NCI-H2196 treated with DMSO at 0.1 percent for 48 hours (cell line): ENCODE data around the gene DLG1.
"Not testable (repeated sequence)": the region's sequence is repeated elsewhere in the genome, so short reads cannot be mapped to it uniquely, and the experiment has no call there.

Experiments
- DNase-seq: peaks from one replicate; lab custom pipeline; 2025; ENCODE audit not compliant: unreplicated experiment; lab: John Stamatoyannopoulos, UW

The DLG1 gene

GRCh38 chr3:197292083-197292646, 6.2 kb downstream of the DLG1 start:
- DNase-seq, result no peak

DNA sequence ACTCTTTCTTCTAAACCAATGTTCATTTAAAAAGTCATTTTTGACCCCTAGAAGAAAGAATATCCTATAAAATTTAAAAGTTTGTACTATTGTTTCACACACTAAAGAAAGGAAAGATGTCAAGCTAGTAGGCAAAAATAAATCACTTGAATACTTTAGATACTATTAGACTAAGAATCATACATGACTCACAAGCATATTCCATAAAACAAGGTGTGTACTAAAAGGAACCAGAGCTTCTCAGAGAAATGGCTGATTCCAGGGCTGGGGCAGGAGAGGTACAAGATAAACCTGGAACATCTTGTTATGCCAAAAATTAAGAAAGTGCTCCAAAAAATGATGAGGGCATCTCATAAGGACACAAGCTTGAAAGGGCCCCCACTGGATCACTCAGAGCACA, 8.7 kb downstream of the DLG1 start:
- DNase-seq, result no peak

GRCh38 chr3:197286678-197287077, 11.7 kb downstream of the DLG1 start:
- no peak for DNase-seq

DNA sequence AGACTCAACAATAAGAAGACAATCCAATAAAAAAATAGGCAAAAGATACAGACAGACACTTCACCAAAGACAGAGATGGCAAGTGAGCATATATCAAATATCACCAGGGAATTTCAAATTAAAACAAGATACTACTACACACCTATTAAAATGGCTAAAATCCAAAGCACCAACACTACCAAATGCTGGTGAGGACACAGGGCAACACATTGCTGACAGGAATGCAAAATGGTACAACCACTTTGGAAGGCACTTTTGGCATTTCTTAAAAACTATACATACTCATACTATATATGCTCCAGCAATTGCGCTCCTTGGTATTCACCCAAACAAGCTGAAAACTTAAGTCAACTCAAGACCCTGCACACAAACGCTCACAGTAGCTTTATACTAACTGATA, 12.9 kb downstream of the DLG1 start:
- DNase-seq, result no peak

DNA sequence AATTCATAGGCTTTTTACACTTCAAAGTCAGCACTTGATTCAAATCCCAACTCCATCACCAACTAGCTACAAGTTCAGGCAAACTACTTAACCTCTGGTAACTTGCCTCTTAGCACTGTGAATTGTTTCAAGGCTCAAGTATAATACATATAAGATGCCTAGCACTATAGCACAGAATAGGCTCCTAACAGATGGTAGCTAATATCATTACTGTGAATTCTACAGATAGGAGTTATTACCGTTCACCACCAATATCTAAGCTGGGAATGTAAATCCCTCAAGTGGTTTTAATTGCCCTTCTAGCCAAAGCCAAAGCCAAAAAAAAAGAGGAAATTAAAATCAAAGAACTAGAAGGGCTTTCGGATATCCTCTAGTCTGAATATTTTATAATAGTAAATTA, 15.4 kb downstream of the DLG1 start:
- no peak for DNase-seq

DNA sequence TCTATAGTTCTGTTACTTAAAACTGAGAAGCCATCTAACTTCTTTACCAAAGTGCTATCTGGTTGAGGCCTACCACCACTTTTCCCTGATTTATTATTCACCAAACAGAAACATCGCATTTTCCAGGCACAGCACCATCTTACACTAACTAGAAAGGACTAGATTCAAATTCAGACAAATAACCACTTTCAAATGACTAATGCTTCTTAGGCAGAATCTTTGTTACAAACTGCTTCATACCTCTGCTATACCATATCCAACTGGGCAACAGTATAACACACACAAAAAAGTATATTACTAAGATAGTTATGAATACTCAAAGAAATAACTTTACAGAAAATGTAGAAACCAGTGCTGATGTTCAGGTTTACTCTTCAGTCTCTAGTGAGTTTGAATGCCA, 16.6 kb downstream of the DLG1 start:
- no peak for DNase-seq

DNA sequence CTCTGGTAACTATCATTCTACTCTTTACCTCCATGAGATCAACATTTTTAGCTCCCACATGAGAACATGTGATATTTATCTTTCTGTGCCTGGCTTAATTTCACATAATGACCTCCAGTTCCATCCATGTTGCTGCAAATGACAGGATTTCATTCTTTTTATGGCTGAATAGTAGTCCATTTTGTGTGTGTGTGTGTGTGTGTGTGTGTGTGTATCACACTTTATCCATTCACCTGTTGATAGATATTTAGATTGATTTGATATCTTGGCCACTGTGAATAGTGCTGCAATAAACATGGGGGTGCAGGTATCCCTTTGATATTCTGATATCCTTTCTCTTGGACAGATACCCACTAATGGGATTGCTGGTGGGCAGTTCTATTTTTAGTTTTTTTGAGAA, 18.3 kb downstream of the DLG1 start:
- no peak for DNase-seq

DNA sequence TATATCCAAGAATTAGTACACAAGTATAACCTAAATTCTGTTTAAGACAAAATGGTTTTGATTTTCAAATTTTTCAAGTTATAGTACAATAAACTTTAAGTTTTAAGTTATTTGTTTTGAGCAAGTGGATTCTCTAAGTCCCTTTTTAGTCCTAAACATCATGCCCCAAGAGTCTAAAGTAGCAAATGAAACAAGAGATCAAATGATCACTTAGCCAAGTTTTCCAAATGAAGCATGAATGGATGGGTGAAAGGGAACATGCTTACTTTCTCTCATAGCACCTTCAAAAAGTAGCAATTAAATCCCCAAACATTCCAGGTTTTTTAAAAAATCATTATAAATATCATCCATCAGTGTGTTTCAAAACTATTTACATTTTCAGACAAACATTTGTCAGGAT, 19.5 kb downstream of the DLG1 start:
- no peak for DNase-seq

DNA sequence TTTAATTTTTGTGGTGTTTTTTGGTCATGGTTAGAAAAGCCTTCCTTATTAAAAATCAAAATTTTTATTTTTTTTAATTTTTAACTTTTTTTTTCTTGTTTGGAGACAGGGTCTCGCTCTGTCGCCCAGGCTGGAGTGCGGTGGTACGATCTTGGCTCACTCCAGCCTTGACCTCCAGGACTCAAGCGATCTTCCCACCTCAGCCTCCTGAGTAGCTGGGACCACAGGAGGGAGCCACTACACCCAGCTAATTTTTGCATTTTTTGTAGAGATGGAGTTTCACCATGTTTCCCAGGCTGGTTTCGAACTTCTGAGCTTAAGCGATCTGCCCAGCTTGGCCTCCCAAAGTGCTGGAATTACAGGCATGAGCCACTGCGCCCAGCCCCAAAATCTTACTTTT, 21.6 kb downstream of the DLG1 start:
- DNase-seq, result not testable (repeated sequence)

DNA sequence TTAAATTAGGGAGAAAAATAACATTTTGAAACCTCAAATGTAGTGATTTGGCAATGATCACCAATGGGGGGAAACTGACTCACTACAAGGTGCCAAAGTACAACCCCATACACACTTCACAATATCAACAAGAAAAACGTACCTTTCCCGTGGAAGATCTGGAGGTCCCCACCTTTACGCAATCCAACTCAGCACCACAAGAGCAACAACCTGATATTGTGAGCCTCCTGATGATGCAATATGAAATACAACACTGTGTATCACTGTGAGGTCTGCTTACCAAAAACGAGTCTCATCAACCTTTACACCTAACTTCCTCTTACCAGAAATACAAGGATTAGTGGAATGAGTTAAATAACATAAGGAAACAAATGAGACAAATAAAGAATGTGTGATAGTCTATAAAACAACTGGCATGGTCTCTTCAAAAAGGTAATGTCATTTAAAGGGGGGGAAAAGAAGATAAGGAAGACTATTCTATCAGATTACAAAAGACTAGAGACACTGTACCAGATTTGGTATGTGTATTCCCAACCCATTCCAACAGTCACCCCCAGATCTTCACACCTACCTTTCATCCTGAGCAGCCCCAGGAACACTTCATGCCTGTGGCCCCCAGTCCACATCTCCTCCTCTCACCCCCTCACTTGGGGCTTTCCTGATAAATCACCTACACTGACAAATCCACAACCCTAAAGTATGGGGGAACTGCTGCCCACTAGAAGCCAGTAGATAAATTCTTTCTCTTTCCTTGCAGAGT, 27.7 kb downstream of the DLG1 start:
- DNase-seq, result no peak

DNA sequence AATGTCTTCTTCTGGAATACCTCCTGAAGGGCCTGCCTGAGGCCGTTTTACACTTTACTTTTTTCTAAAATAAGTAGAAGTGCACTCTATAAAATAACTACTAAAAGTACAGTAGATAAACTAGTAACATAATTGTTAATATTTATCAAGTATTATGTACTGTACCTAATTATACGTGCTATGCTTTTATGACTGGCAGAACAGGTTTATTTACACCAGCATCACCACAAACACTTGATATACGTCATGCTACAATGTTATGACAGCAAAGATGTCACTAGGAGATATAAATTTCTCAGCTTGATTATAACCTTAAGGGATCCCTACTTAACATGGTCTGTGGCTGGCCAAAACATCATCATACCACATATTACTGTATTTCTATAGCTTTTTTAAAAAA, 29.4 kb downstream of the DLG1 start:
- DNase-seq, result no peak

DNA sequence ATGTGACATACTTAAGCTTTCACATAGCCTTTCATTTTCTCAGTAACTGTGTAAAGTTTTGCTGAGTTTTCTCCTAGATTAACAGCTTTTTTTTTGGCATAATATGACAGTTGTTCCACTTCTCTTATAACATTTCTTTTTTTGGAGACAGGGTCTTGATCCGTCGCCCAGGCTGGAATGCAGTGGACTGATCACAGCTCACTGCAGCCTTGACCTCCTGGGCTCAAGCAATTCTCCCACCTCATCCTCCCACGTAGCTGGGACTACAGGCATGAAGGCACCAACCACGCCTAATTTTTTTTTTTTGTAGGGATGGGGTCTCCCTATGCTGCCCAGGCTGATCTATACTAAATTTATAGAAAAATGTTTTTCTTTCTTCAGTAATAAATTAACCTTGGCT, 30.1 kb downstream of the DLG1 start:
- no peak for DNase-seq

DNA sequence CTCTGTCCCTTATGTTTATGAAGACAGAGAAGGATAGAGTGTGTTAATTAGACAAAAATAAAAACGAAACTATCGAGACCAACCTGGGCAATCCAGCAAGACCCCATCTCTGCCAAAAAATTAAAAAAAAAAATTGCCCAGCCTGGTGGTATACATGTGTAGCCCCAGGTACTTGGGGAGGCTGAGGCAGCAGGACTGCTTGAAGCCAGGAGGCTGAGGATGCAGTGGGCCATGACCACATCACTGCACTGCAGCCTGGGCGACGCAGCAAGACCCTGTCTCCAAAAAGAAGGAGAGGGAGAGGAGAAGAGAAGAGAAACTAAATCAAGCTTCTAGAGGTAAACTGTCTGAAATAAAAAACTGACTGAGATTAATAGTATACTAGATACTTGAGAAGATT, 32.1 kb downstream of the DLG1 start:
- no peak for DNase-seq

- no peak for DNase-seq
These were observed 35.7 kb downstream of the DLG1 start for GRCh38 chr3:197262709-197263108.

- DNase-seq, result no peak
These were observed 37.3 kb downstream of the DLG1 start for GRCh38 chr3:197261164-197261509.

GRCh38 chr3:197260491-197261163, 37.8 kb downstream of the DLG1 start:
- DNase-seq, result no peak

GRCh38 chr3:197259096-197259495, 39.3 kb downstream of the DLG1 start:
- no peak for DNase-seq

GRCh38 chr3:197258168-197258755, 40.1 kb downstream of the DLG1 start:
- DNase-seq, result no peak

DNA sequence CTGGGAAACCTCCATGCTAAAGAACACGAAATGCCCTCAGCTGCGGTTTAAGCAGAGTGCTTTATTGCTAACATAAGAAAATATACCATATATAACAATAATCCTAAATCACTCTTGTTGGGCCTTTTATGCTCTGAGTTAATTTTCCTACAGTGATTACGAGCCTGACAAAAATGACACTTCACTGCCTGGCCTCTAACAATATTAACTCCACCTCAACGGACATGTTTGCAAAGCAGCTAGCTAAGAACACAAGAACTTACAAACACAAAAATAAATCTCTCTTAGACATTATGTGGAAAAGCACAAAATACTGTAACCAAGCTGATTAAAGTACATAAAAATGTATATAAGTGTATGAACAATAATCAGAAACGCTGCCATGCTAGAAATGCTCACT, 40.7 kb downstream of the DLG1 start:
- no peak for DNase-seq

GRCh38 chr3:197256836-197257444, 41.5 kb downstream of the DLG1 start:
- DNase-seq, result peak; percentile 48

DNA sequence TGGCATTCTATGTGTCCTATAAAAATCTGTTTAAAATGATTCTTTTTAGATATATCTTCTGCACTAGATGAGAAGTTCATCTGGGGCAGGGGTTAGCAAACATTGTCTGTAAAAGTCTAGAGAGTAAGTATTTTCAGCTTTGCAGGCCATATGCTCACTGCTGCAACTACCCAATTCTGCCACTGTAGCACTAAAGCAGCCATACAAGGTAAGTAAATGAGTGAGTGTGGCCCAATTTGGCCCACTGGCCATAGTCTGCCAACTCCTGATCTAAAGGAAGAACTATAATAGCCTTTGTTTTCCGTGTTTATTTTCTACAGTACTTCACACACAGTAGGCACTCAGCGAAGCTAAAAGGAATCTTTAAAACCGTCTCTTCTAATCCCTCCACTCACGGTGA, 42.3 kb downstream of the DLG1 start:
- DNase-seq, result no peak
